ENCODE results near the gene ASH1L. TPM values are rescaled to one million over a fixed set of nuclear protein-coding genes. Genes with fewer than 3 reads are reported as not detected.
A peak's percentile ranks its signal among the peaks of the same experiment; 100 is the strongest.

Gene ASH1L
- total RNA-seq, 5 donors from 2014 or later (not counting 1 experiment from before 2014, with no cell fraction given) = 78.0 to 105 (median 81.1) TPM

DNA sequence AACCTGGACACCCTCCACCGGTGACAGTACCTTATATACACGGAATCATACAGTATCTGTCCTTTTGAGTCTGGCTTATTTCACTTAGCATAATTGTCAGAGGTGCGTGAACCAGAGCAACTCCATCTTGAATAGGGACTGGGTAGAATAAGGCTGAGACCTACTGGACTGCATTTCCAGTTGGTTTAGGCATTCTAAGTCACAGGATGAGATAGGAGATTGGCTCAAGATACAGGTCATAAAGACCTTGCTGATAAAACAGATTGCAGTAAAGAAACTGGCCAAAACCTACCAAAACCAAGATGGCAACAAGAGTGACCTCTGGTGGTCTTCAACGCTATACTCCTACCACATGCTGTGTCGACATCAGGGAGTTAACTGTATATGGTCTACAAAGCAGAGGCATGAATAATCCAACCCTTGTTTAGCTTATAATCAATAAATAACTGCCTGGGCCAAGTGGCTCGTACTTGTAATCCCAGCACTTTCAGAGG is 255.3 kb downstream of the ASH1L start:
- Histone ChIP-seq H3K4me3 (ENCODE audit: control insufficient read depth in 1 of 2, extremely low read depth in 1 of 2, low read length in 1 of 2) (no peak overlapping the region), H3K27ac (ENCODE audit: low read length) (no peak overlapping the region), H3K36me3 (ENCODE audit: control insufficient read depth in 2 of 2, extremely low read depth in 1 of 2, insufficient read depth in 1 of 2, low read length in 1 of 2) (peaks cover 0 to 7% of the 10 kb centered on the region in 2 donors), H3K4me1 (ENCODE audit: control insufficient read depth in 1 of 2, extremely low read depth in 1 of 2, insufficient read depth in 2 of 2, low read length in 2 of 2) (peaks cover 5 to 30% of the 10 kb centered on the region in 2 experiments), H3K27me3 (replicated peaks in 1 of 2; ENCODE audit: control insufficient read depth in 2 of 2, extremely low read depth in 1 of 2, insufficient read depth in 2 of 2, low read length in 1 of 2) (no peaks in the 10 kb centered on the region), H3K9me3 (no peaks in the 10 kb centered on the region)
- Mint-ChIP-seq H3K27ac (peak overlapping the region; percentile 27 to 48), H3K36me3 (peaks cover 10% of the 10 kb centered on the region), H3K9me3 (no peaks in the 10 kb centered on the region), H3K4me1 (peaks cover 25 to 31% (median 30%) of the 10 kb centered on the region in 3 donors), H3K27me3 (no peaks in the 10 kb centered on the region), H3K4me3 (no peak overlapping the region)
- ChIA-PET CTCF (interaction anchor here (0.7 to 1.6 kb wide), 3 partner anchors 46 to 912 kb away, joined by 3 to 6 read pairs (median 4); no protein-coding TSS in a partner anchor), POLR2A (interaction anchor here in 1 of 2 donors (1.4 kb wide), 1 partner anchor 34 kb away, joined by 9 read pairs; the partner anchor contains the start of gene CLK2)
- ATAC-seq (replicated peaks in 1 of 4) (no peak), DNase-seq (peak in 1 of 35 experiments; percentile 38)
- WGBS (ENCODE audit: insufficient coverage) = 100% methylated on average over 2 of the region's 6 CpGs

DNA sequence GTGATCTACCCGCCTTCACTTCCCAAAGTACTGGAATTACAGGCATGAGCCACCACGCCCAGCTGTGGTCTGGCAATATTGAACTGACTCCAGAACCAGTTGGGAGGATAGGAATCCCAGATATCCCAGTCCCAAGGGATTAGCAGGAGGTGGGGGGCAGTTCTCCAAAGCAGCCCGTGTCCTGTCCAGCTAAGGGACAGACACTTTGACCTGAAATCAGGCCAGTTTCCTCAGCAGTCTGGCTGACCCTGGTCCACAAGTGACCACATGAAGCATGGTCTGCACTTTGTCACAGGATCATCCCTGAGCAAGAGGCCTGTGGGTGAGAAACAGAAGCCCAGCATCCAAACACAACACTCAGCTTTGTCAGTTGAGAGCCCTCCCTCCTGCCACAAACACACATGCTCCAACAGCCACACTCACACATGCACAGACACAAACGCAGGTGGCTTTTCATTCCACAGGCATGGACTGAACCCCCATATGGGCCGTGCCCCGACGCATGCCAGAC is 256.7 kb downstream of the ASH1L start:
- Mint-ChIP-seq H3K27ac (peak overlapping the region in 1 of 2 donors; percentile 11), H3K4me3 (peak overlapping the region in 1 of 3 donors; percentile 9), H3K9me3 (no peaks in the 10 kb centered on the region), H3K4me1 (peaks cover 19 to 26% (median 25%) of the 10 kb centered on the region in 3 donors), H3K27me3 (no peaks in the 10 kb centered on the region), H3K36me3 (peaks cover 3% of the 10 kb centered on the region)
- H3K36me3 ChIP-seq (ENCODE audit: control insufficient read depth in 2 of 2, extremely low read depth in 1 of 2, insufficient read depth in 1 of 2, low read length in 1 of 2) = peaks cover 0 to 4% of the 10 kb centered on the region in 2 donors
- no peak for DNase-seq
- ChIA-PET CTCF (interaction anchor here in 1 of 2 donors (0.6 to 1.6 kb wide), 2 partner anchors 8 to 55 kb away, joined by 3 to 7 read pairs; no protein-coding TSS in a partner anchor), POLR2A (no interaction called here)
- WGBS (ENCODE audit: insufficient coverage) = 80% methylated on average over 5 of the region's 7 CpGs
- peaks cover 0 to under 1% of the 10 kb centered on the region in 2 experiments for H3K27me3 ChIP-seq (replicated peaks in 1 of 2; ENCODE audit: control insufficient read depth in 2 of 2, extremely low read depth in 1 of 2, insufficient read depth in 2 of 2, low read length in 1 of 2)
- no peak overlapping the region for H3K4me3 ChIP-seq (ENCODE audit: control insufficient read depth in 1 of 2, extremely low read depth in 1 of 2, low read length in 1 of 2)
- no peak for ATAC-seq (replicated peaks in 1 of 4)
- peaks cover 5 to 26% of the 10 kb centered on the region in 2 experiments for H3K4me1 ChIP-seq (ENCODE audit: control insufficient read depth in 1 of 2, extremely low read depth in 1 of 2, insufficient read depth in 2 of 2, low read length in 2 of 2)
- no peaks in the 10 kb centered on the region for H3K9me3 ChIP-seq
- no peak overlapping the region for H3K27ac ChIP-seq (ENCODE audit: low read length)

DNA sequence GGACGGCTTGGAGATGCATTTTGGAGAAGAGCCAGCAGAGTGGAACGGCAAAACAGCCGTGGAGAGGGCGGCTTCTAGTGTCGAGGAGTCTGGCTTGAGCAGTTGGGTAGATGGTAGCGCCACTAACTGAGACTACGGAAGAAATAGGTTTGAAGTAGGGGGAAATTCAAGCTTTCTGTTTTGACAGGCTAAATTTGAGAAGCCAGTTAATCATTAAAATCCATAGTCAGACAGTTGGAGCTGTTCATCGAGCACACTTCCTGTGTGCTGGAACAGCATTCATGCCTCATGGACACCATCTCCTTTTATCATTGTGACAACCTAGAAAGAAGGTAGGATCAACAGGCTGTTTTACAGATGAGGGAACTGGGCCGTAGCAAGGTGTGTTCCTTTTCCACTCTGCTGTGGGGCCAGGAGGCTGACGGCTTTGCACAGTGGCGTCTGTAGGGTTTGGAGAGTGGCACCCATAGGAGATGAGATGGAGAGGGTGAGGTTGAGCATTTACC is 258.0 kb downstream of the ASH1L start:
- Histone ChIP-seq H3K4me3 (ENCODE audit: control insufficient read depth in 1 of 2, extremely low read depth in 1 of 2, low read length in 1 of 2) (no peak overlapping the region), H3K27ac (ENCODE audit: low read length) (no peak overlapping the region), H3K4me1 (ENCODE audit: control insufficient read depth in 1 of 2, extremely low read depth in 1 of 2, insufficient read depth in 2 of 2, low read length in 2 of 2) (peaks cover 3 to 15% of the 10 kb centered on the region in 2 experiments), H3K27me3 (replicated peaks in 1 of 2; ENCODE audit: control insufficient read depth in 2 of 2, extremely low read depth in 1 of 2, insufficient read depth in 2 of 2, low read length in 1 of 2) (peaks cover 0 to 4% of the 10 kb centered on the region in 2 experiments), H3K36me3 (ENCODE audit: control insufficient read depth in 2 of 2, extremely low read depth in 1 of 2, insufficient read depth in 1 of 2, low read length in 1 of 2) (no peaks in the 10 kb centered on the region), H3K9me3 (no peaks in the 10 kb centered on the region)
- Mint-ChIP-seq H3K4me1 (peaks cover 11 to 15% (median 13%) of the 10 kb centered on the region in 3 donors), H3K9me3 (no peaks in the 10 kb centered on the region), H3K36me3 (no peaks in the 10 kb centered on the region), H3K27ac (no peak overlapping the region), H3K27me3 (no peaks in the 10 kb centered on the region), H3K4me3 (no peak overlapping the region)
- POLR2A ChIA-PET = no interaction called here
- CTCF ChIA-PET = no interaction called here
- no peak for DNase-seq
- ATAC-seq (replicated peaks in 1 of 4) = no peak
- 93% methylated on average over 6 of the region's 11 CpGs for WGBS (ENCODE audit: insufficient coverage)

DNA sequence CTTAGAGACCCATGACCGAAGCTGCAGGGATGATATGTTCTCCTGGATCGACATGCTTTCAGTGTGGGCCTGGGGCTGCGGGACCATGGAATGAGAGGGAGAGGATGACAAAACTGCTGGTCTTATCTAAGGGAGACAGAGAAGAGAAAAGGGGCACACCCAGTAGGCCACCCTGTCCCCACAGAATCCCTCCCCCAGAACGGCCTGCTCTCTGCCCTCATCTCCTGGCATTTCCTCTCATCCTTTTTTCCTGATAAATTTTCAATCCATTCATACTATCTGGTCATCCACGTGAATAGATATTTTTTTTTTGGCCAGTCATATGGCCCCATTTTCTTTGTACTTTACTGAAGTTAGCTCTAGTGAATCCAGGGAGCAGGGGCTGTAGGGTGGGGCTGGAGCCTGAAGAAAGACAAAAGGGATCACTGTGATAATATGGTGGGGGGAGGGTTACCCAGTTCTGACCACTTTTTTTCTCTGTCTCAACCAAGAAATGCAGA is 261.2 kb downstream of the ASH1L start, which contains the start of gene PKLR:
Gene PKLR (minus strand): TSS at position 97 of the 500 bp plus-strand sequence. CDS start 43 bp downstream, at position 54.
- H3K27me3 Mint-ChIP-seq = peaks cover 11 to 14% of the 10 kb centered on the region in 2 donors
- peaks cover 2 to 5% of the 10 kb centered on the region in 2 experiments for H3K27me3 ChIP-seq (replicated peaks in 1 of 2; ENCODE audit: control insufficient read depth in 2 of 2, extremely low read depth in 1 of 2, insufficient read depth in 2 of 2, low read length in 1 of 2)
- no peak within 1 kb of the TSS for H3K27ac Mint-ChIP-seq
- POLR2A ChIA-PET = interaction anchor here in 1 of 2 donors (0.6 kb wide), 1 partner anchor 33 kb away, joined by 3 read pairs; no protein-coding TSS in a partner anchor
- H3K36me3 ChIP-seq (ENCODE audit: control insufficient read depth in 2 of 2, extremely low read depth in 1 of 2, insufficient read depth in 1 of 2, low read length in 1 of 2) = no peaks in the 10 kb centered on the region
- H3K4me1 Mint-ChIP-seq = no peaks in the 10 kb centered on the region
- H3K27ac ChIP-seq (ENCODE audit: low read length) = no peak within 1 kb of the TSS
- DNase-seq (no peak), ATAC-seq (replicated peaks in 1 of 4) (no peak)
- H3K9me3 ChIP-seq = no peaks in the 10 kb centered on the region
- no peak within 1 kb of the TSS for H3K4me3 Mint-ChIP-seq
- no peaks in the 10 kb centered on the region for H3K36me3 Mint-ChIP-seq
- H3K9me3 Mint-ChIP-seq = no peaks in the 10 kb centered on the region
- H3K4me3 ChIP-seq (ENCODE audit: control insufficient read depth in 1 of 2, extremely low read depth in 1 of 2, low read length in 1 of 2) = no peak within 1 kb of the TSS
- CTCF ChIA-PET = no interaction called here
- 80% methylated on average over 2 of the region's 5 CpGs for WGBS (ENCODE audit: insufficient coverage)
- H3K4me1 ChIP-seq (ENCODE audit: control insufficient read depth in 1 of 2, extremely low read depth in 1 of 2, insufficient read depth in 2 of 2, low read length in 2 of 2) = no peaks in the 10 kb centered on the region

DNA sequence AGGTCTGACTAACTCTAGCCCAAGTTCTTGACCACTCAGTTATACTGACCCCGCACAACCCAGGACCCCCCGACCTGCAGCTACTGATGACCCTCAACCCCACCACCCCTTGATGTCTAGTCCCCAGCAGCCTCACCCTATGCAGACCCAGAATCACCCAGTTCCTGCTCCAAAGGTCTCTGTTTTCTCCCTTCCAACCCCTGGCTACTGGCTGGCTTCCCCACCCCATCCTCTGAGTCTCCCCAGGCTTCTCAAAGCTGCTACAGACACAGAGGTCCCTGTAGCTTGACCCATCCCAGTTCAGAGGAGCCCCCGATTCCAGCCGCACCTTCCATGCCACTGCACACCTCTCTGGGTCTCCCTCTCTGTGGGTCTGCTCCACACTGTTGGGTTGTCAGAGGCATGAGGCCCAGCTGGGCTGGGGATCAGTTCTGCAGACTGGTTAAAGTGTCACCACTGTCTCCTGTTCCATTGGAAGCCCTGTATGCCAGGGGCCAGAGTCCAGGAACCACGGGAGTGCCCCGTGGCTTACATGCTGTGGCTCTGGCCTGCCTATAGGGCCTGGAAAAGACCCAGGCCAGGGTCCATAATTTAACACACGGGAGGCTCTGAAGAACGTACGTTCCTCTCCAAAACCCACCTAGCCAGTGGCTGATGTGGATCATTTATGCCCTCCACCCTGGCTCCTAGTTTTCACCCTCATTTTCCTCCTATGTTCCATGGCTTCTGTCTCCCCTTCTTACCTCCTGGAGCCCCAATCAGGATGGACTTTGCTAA is 261.9 kb downstream of the ASH1L start:
- ATAC-seq (replicated peaks in 1 of 4) (no peak), DNase-seq (no peak)
- no peaks in the 10 kb centered on the region for H3K36me3 ChIP-seq (ENCODE audit: control insufficient read depth in 2 of 2, extremely low read depth in 1 of 2, insufficient read depth in 1 of 2, low read length in 1 of 2)
- peaks cover 0 to under 1% (median 0%) of the 10 kb centered on the region in 3 donors for H3K4me1 Mint-ChIP-seq
- peaks cover 18 to 19% of the 10 kb centered on the region in 2 donors for H3K27me3 Mint-ChIP-seq
- peaks cover 2 to 12% of the 10 kb centered on the region in 2 experiments for H3K27me3 ChIP-seq (replicated peaks in 1 of 2; ENCODE audit: control insufficient read depth in 2 of 2, extremely low read depth in 1 of 2, insufficient read depth in 2 of 2, low read length in 1 of 2)
- POLR2A ChIA-PET = no interaction called here
- no peaks in the 10 kb centered on the region for H3K36me3 Mint-ChIP-seq
- H3K4me3 ChIP-seq (ENCODE audit: control insufficient read depth in 1 of 2, extremely low read depth in 1 of 2, low read length in 1 of 2) = no peak overlapping the region
- H3K9me3 ChIP-seq = no peaks in the 10 kb centered on the region
- no peaks in the 10 kb centered on the region for H3K4me1 ChIP-seq (ENCODE audit: control insufficient read depth in 1 of 2, extremely low read depth in 1 of 2, insufficient read depth in 2 of 2, low read length in 2 of 2)
- H3K27ac Mint-ChIP-seq = no peak overlapping the region
- CTCF ChIA-PET = no interaction called here
- no peak overlapping the region for H3K27ac ChIP-seq (ENCODE audit: low read length)
- no peaks in the 10 kb centered on the region for H3K9me3 Mint-ChIP-seq
- WGBS (ENCODE audit: insufficient coverage) = 83% methylated on average over 9 of the region's 9 CpGs
- no peak overlapping the region for H3K4me3 Mint-ChIP-seq

DNA sequence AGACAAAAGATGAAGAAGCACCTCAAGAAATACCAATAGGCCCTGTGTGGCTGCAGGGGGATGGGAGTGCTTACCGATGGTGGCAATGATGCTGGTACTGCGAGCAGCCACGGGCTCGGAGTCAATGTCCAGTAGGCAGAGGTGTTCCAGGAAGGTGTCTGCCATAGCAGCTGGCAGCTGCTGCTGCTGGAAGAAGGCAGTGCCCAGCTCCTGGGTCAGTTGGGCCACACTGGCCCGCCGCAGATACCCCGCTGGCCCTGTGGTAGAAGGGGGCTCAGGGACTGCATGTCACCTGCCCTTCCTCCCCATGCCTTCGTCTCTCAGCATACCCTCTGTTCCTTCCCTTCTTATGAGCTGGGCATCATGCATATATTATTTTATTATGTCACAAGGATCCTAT is 262.6 kb downstream of the ASH1L start:
- CTCF ChIA-PET = interaction anchor here in 1 of 2 donors (0.5 kb wide), 1 partner anchor 10 kb away, joined by 3 read pairs; no protein-coding TSS in a partner anchor
- no peak overlapping the region for H3K27ac ChIP-seq (ENCODE audit: low read length)
- DNase-seq (no peak), ATAC-seq (replicated peaks in 1 of 4) (no peak)
- H3K4me1 ChIP-seq (ENCODE audit: control insufficient read depth in 1 of 2, extremely low read depth in 1 of 2, insufficient read depth in 2 of 2, low read length in 2 of 2) = peaks cover 0 to 4% of the 10 kb centered on the region in 2 experiments
- WGBS (ENCODE audit: insufficient coverage) = 96% methylated on average over 4 of the region's 8 CpGs
- Mint-ChIP-seq H3K27ac (no peak overlapping the region), H3K4me3 (no peak overlapping the region), H3K9me3 (no peaks in the 10 kb centered on the region), H3K27me3 (peaks cover 21 to 22% of the 10 kb centered on the region in 2 donors), H3K36me3 (no peaks in the 10 kb centered on the region), H3K4me1 (peaks cover 0 to 3% (median under 1%) of the 10 kb centered on the region in 3 donors)
- POLR2A ChIA-PET = interaction anchor here in 1 of 2 donors (0.6 kb wide), 1 partner anchor 22 kb away, joined by 4 read pairs; no protein-coding TSS in a partner anchor
- H3K27me3 ChIP-seq (replicated peaks in 1 of 2; ENCODE audit: control insufficient read depth in 2 of 2, extremely low read depth in 1 of 2, insufficient read depth in 2 of 2, low read length in 1 of 2) = peaks cover 2 to 19% of the 10 kb centered on the region in 2 experiments
- H3K4me3 ChIP-seq (ENCODE audit: control insufficient read depth in 1 of 2, extremely low read depth in 1 of 2, low read length in 1 of 2) = no peak overlapping the region
- no peaks in the 10 kb centered on the region for H3K9me3 ChIP-seq
- H3K36me3 ChIP-seq (ENCODE audit: control insufficient read depth in 2 of 2, extremely low read depth in 1 of 2, insufficient read depth in 1 of 2, low read length in 1 of 2) = no peaks in the 10 kb centered on the region
